ENCODE results near the gene DOCK1.
"Not testable (repeated sequence)": the region's sequence is repeated elsewhere in the genome, so short reads cannot be mapped to it uniquely, and the experiment has no call there.

The DOCK1 gene

DNA sequence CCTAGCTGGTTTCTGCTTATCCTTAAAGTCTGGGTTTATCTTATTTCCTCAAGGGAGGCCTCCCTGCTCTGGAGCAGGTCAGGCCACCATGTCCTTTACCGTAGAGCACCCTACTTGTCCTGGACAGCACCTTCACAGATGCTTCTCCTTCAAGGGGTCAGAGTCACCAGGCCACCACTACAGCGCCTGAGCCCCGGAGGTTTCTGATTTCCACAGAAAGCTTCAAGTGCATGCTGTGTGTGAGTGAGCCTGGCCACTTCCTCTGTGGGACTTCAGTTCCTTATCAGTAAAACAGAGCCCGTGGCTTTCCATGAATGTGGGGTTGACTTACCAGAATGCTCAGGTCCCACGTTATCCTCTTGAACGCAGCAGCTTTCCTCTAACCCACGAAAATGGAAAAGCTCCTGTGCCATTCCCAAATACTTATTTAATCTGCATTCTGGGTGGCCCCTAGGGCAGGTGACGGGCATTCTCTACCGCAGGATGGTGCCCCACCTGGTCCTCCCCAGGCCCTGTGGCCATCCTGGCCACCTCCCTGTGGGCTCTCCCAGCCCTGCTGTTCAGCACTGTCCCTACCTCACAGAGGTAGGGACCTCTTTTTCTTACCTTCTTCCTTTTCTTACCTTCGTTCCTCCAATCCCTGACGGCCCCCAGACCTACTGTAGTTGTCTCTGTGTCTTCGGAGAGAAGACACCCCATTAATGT, 1.4 kb upstream of the DOCK1 start:
- DNase-seq (ENCODE audit: low read depth) = no peak

DNA sequence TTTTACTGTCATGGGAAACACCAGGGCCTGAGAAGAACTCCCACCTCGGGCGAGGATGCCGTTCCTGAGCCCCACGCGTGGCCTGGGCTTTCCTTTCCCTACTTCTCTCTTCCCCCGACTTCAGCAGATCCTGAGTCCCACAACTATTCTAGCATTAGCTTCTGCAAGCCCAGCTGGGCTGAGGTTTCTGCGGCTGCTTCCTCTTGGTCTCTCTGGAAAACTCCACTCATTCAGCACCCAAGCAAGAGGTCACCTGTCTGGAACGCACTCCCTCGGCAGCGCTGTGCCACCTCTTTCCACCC, 761 bp upstream of the DOCK1 start:
- DNase-seq (ENCODE audit: low read depth) = no peak

DNA sequence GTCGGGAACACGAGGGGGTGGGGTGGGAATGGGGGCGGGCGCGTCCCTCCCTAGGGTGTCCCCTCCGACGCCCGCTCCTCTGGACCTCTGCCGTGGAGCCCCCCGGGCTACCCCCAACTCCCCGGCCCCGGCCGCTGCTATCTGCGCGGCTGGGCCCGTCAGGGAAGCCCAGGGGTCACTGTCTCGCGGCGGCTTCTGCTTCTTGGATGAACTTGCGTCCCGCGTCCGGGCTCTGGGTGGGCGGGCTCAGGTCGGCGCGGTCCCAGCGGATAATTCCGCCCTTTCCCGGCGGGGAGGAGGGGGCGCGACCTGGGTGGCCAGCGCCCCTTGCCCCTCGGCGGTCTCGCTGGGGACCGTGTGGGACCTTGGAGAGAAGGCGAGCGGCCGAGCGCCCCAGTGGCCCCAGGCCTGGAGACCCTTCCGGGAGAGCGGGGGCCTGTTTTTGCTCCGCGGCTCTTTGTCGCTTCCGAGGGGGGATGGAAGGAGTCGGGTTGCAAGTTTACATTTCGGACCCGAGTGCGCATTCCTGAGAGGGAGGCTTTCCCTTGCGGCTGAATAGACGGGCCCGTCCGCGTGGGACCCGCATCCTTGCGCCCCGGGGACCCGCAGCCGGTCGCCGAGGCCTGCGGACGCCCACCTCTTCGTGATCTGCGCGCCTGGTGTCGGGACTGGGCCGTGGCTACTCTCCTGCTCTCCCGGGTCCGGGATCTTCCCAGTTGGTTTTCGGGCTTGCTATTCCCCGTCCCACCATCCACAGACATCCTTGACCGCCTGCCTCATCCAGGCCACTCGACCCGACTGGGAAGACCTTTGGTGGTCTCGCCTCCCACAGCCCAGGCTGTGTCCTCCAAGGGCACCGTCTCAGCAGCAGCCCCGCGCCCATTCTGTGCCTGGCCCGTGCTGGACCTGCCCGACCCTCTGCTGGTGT, 812 bp downstream of the DOCK1 start:
- no peak for DNase-seq (ENCODE audit: low read depth)

DNA sequence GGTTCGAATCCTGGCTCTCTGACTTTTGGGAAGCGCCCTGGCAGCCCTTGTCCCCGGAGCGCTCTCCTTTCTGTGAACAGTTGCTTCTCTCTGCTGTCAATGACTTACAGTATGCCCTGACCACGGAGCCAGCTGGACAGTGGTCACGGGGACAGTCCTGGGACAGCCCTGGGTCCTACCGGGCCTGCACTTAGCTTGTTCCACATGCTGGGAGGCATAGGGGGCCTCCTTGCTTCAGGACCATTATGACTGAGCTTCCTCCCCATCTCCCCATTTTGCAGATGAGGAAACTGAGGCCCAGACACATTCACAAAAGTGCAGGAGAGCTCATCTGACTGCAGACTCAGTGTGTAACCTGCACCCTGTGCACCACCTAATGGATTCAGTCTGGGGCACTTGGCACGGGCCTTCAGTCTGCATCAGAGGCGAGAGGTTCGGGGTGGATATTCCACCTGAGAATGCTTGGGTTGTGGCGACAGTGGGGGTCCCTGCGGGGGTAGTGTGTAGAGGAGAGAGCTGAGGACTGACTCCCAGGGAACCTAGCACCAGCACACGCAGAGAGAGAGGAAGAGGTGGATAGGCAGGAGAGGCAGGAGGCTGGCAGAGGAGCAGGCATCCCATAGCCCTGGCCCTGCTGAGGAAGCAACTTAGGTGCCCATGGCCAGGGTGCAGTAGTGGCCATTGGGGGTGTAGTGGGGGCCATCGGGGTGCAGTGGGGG, 1.6 kb downstream of the DOCK1 start:
- DNase-seq (ENCODE audit: low read depth) = no peak

DNA sequence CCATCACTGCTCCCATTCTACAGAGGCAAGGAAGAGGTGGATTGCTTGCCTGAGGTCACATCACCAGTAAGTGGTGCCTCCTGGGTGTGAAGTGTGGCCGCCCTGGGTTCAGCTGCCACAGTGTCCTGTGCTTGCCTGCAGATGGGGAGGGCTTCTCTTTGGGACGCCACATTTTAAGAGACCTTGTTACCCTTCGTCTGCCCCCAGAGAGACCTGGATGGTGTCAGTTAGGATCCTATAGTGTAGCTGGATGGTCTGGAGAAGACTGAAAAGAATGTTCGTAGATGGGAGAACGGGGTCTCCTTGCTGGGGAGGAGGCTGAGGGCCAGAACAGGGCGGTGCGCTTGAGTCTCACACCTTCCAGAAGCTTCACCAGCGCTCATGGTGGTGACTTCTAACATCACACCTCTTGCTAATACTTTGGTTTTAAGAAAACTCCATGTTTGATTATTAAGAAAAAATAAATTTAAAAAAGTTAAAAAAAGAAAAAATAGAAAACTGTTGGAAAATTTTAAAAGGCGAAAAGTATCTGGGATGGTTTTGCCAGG, 2.3 kb downstream of the DOCK1 start:
- DNase-seq (ENCODE audit: low read depth) = no peak

DNA sequence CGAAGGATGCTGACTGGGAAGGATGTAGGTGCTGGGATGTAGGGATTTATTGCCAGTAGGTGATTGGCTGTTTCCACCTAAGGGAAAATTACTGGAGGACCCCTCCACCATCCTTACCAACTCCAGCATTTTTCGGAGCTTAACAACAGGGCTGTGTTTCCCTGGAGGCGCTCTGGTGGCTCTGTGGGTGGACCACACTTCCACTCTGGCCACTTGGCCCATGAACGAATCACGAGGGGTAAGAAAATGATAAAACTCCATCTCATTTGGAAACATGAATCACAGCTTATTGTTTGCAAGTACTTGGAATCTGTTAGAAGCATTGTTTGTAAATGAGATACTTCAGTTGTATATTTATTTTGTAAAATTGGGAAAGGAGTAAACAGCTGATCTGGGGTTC, 3.0 kb downstream of the DOCK1 start:
- DNase-seq (ENCODE audit: low read depth) = no peak

DNA sequence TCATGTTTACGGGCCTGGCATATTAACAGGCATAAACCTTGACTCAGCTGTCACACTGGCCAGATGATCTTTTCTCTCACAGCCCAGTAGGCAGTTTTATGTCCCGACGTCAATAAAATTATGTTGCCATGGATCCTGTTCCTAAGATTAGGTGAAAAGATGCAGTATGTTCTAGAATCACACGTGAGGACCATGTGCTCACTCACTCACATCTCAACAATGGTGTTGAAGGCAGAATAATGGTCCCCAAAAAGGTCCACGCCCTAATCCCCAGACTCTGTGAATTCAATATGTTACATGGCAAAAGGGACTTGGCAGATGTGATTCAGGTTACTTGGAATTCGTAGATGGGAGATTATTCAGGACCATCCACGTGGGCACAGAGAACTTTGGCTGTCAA, 3.5 kb downstream of the DOCK1 start:
- no peak for DNase-seq (ENCODE audit: low read depth)

DNA sequence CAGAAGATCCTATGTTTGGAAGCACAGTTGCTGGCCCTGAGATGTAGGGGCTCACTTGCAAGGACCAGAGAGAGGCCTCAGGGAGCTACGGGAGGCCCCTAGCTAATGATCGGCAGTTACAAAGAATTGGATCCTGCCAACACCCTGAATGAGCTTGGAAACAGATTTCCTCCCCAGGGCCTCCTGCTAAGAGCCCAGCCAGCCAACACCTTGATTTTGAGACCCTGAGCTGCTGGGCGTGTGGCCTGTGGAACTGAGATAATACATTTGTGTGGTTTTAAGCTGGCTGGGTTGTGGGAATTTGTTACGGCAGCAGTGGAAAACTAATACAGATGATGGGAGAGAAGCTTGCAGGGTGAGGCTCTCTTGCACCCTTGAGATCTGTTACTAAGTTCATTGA, 3.9 kb downstream of the DOCK1 start:
- no peak for DNase-seq (ENCODE audit: low read depth)

DNA sequence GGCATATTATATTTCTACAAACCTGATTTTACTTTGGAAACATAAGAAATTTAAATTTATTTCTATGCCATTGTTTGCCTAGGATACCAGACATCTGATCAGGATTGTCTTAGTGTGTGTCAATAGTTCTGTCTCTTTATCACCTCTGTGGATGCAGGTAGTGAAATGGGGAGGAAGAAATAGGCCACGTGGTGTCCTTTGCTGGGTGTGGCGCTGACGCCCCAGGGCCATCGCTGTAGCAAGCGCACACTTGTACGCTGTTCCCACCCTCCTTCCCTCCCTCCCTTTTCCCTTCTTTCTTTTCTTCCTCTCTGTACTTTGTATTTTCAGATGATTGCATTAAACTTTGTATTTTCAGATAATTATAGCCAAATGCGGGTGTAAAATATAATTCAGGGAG, 5.0 kb downstream of the DOCK1 start:
- no peak for DNase-seq (ENCODE audit: low read depth)

DNA sequence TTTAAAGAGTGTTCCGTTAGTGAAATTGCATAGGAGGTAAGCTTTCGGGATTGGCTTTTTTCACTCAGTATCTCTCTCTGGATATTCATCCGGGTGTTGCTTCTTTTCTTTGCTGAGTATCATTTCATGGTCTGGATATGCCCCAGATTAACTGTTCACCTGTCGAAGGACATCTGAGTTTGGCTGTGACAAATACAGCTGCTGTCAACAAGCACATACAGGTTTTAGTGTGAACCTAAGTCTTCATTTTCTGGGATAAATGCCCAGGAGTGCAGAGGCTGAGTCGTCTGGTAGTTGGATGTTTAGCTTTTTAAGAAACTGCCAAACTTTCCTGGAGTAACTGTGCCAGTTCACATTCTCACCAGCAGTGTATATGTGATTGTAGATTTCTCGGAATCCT, 5.6 kb downstream of the DOCK1 start:
- no peak for DNase-seq (ENCODE audit: low read depth)

DNA sequence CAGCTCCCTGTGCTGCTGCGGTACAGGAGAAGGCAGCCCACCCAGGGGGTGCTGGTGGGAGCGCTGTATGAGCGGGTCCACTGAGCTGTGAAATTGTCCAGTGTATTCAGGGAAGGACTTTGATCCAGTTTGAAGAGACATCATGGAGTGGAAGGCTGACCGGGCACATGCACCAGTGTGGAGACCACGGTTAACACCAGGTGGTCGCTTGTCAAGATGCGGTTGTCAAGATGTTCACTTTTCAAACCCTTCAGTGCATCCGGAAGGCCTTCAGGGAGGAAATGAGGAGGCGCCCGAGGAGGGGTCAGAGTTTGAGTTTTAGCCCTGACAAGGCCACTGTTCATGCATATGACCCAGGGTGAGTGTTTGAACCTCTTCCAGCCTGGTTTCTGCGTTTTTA, 6.1 kb downstream of the DOCK1 start:
- DNase-seq (ENCODE audit: low read depth) = no peak

DNA sequence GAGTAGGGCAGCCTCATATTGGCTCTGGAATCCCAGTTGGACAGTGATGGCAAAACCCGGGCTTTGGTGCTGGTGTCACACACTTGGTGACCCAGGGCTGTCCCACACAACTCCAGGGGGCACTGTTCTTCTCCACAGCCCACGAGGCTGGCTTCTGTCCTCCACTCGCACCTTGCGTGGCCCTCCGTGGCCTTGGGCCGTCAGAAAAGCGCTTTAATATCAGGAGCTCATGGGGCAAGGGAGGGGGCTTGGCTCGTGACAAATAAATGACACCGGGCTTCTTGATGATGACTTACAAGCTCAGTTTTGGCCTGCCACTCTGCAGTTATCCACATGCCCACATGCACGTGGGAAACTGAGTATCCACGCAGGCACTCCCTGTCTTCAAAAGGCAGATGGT, 8.1 kb downstream of the DOCK1 start:
- DNase-seq (ENCODE audit: low read depth) = no peak

DNA sequence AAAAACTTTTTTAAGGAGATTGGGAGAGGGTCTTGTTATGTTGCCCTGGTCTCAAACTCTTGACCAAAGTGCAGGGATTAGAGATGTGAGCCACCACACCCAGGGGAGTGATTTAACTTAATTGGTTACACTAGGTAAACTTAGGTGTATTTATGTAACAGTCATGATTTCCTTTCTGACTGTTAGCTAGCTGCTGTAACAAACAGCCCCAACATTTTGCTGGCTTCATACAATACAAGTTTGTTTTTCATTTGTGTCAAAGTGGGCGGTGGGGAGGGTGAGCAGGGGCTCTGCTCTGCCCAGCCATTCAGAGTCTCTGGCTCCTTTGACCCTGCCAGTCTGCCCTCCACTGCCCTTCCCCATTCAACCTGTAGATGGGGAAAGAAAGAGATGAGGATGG, 9.3 kb downstream of the DOCK1 start:
- DNase-seq (ENCODE audit: low read depth) = no peak

DNA sequence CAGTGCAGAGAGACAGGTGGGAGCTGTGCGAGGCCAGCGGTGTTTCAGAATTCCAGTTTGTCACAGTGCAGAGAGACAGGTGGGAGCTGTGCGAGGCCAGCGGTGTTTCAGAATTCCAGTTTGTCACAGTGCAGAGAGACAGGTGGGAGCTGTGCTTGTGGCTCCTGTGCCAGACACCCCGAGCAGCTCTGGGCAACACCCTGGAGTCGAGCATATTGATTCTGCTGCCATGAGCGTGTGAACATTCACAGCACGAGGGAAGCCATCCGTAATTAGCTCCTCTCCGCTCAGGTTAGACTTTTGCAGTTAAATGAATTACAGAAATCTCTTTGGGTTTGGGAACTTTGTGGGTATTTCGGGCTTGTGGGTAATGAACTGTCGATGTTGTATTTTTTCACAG, 11.7 kb downstream of the DOCK1 start:
- not testable (repeated sequence) for DNase-seq (ENCODE audit: low read depth)

DNA sequence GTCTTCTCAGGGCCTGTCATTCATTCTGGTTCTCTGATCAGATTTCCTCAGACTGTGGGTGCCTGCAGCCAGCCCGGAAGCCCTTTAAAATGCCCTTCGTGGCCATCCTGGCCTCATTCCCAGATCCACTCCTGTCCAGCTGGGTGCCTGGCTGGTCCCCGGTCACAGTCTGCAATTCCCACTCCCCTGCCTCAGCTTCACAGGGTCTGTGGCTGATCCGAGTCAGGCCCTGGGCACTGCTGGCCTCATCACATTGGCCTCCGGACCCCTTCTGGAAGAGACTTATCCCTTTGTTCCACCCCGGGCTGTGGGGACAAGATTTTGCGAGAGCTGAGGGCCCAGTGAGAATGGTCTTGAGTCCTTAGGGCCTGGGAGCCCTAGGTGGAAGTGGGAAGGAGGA, 12.1 kb downstream of the DOCK1 start:
- DNase-seq (ENCODE audit: low read depth) = no peak

DNA sequence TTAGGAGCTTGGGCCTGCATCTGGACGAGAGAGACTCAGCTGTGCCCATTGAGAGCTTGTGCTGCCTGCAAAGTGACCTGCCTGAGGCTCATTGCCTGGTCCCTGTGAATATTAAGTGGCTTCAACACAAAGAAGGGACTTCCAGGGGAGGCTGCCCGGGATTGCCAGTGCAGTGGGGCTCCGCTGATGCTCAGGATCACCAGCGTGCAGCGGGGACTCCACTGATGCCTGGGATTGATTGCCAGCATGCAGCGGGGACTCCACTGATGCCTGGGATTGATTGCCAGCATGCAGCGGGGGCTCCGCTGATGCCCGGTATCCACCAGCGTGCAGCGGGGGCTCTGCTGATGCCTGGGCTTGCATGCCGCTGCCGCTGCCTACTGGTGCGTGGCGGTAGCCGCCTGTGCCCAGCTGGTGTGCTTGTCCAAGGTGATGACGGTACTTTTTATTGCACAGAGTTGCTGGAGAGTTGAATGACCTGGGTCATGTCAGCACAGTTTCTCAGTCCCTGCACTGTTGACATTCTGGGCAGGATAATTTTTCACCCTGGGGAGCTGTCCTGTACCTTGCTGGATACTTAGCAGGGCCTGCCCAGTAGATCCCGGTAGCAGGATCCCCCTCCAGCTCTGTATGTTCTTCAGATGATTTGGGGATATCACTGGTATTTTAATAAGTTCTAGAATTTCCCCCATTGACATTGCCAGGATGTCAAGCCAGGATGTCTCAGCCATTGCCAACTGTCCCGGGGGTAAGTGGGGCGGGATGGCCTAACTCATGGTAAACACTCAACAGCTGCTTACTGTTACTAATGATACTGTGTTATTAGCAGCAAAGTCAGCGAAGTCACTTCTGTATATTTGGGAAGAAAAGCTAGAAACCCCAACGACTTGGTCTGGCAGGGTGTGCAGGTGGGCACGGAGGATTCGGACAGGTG, 13.0 kb downstream of the DOCK1 start:
- DNase-seq (ENCODE audit: low read depth) = no peak

DNA sequence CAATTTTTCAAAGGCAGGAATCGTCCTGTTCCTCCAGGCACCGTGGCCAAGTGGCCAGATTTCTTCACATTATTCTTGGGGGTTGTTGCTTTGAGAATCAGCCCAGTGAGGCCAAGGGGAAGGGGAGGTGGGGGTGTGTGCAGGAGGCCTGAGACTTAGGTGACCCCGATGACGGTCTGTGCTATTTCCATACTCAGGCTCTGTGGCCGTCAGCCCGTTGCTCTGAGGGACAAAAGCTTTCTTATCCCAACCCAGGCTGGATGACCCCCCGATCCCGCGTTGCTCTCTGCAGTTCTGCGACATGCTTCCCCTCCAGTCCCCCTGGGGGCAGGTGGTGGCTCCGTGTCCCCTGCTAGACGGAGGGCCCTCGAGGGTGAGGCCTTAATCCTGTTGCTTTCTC, 14.2 kb downstream of the DOCK1 start:
- DNase-seq (ENCODE audit: low read depth) = no peak

DNA sequence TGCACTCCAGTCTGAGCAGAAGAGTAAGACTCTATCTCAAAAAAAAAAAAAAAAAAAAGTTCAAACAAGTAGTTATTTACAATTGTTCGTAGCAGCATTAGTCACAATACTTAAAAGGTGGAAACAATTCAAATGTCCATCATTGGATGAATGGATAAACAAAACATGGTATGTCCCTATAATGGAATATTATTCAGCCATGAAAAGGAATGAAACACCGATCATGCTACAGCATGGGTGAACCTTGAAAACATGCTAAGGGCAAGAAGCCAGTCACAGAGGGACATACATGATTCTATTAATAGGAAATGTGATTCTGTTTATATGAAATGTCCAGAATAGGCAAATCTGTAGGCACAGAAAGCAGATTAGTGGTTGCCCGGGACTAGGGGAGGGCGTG, 15.9 kb downstream of the DOCK1 start:
- DNase-seq (ENCODE audit: low read depth) = no peak

DNA sequence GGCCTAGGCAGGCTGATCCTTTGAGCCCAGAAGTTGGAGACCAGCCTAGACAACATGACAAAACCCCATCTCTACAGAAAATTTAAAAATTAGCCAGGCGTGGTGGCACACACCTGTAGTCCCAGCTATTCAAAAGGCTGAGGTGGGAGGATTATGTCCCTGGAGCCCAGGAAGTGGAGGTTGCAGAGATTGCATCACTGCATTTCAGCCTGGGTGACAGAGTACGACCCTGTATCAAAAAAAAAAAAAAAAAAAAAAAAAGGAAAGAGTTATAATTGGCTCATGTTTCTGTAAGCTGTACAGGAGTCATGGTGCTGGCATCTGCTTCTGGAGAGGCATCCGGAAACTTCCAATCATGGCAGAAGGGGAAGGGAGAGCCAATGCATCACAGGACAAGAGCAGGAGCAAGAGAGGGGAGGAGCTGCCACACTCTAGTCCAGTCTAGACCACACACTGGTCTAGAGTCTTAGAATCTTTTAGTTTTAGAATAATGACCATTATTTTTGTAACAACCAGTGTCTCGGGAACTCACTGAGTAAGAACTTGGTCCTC, 16.8 kb downstream of the DOCK1 start:
- DNase-seq (ENCODE audit: low read depth) = no peak

DNA sequence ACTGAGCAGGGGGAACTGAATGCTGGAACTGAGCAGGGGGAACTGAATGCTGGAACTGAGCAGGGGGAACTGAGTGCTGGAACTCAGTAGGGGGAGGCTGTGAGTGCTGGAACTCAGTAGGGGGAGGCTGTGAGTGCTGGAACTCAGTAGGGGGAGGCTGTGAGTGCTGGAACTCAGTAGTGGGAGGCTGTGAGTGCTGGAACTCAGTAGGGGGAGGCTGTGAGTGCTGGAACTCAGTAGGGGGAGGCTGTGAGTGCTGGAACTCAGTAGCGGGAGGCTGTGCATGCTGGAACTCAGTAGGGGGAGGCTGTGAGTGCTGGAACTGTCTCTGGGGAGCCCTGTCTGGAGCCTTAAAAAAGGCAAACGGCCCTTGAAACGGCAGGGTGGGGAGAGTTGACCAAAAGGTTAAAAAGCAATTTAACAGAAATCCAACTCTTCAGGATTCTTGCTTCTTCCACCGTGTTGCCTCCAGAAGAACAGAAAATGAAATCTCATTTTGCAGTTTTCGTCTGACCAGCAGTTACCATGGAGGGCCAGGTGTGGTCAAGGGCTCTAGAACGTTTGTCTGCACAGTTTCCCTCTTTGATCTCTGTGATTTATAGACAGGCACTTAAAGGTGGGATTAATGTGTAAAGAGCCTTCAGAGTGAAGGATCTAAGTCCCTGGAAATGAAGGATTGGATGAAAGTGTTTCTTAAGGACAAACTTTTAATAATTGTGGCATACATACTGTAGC, 19.1 kb downstream of the DOCK1 start:
- DNase-seq (ENCODE audit: low read depth) = no peak

DNA sequence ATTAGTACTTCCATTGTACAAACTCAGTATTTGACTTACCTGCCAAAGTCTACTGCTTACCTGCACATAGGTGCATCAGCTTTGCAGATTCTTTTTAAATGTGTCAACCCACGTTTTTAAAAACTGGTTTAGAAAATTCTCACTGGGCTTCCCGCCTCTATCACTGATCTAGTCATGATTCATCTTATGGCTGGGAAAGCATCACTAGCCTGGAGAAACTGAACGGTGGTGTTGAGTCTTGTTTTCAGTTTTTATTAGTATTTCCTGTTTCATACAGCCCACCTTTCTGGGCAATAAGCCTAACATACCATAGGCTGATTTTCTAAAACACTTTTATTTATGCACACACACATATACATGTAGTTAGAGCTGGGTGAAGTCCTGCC, 19.7 kb downstream of the DOCK1 start:
- DNase-seq (ENCODE audit: low read depth) = no peak

Measured in stimulated activated CD4-positive, alpha-beta T cell treated with anti-CD3 and anti-CD28 coated beads, Interleukin-2, amount 100 ng/mL, for 4 hours (primary cell).